ENCODE data around the gene FUT2.
A peak's percentile ranks its signal among the peaks of the same experiment; 100 is the strongest.

FUT2 gene

DNA sequence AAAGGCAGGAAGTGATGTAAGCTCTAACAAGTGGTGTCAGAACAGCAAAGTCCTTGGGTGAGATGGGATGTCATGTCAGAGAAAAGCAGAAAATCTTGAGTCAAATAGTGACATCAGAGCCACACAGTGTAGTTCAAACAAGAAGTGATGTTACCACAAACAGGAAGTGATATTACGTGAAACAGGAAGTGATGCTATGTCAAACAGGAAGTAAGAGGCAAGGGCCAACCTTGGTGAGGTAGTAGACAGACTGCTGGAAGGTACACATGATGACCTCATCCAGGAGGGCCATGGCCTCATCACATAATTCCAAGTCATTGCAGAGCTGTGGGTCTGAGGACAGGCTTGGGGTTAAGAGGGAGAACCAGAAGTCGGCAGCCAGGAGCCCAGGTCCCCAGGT lies 30.8 kb downstream of the FUT2 start:
- no peak for DNase-seq (ENCODE audit: low spot score)

DNA sequence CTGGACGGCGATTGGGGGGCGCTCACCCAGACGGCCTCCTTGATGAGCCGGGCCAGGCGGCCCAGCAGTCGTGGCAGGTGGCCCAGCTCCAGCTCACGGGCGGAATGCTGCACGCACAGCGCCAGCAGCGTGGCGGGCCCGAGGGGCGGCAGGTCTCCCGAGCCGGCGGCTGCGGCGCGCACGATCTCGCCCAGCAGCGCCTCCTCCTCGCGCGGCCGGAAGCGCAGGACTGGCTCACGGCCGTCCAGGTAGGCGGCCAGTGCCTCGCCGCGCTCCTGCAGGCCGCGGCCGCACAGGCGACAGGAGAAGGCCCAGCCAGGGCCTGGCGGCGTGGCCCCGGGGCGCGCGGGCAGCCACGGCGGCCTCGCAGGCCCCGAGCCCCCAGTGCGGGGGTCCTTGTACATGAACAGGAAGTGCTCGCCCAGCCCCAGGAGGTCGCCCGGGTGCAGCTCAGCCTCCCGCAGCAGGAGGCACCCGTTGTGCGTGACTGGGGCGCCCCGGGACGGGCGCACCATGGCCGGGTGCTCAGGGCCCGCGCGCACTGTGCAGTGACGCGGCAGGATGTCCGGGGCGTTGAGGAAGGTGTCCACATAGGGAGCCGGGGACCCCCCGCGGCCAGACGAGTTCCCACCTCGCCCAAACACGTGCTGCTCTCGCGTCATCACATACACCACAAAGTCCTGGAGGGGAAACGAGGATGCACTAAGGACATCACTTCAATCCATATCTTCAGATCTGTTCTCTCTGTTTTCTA lies 33.3 kb downstream of the FUT2 start:
- DNase-seq (ENCODE audit: low spot score): no peak

DNA sequence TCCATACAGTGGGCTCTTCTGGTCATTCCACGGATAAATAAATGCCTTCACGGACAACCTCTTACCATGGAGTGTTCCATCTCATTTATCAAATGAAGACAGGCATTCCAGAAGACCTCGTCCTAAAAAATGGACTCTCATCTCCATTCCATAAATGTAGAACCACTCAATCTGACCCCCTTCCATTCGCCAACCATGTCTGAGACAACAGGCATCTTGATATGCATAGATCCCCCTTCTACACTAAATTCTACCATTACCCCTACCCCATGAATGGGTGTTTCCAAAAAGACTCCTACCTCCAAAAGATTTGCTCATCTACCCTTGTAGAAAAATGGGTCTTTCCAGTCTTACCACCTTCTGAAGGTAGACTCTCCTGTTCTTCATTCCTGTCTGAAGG lies 35.7 kb downstream of the FUT2 start:
- DNase-seq (ENCODE audit: low spot score): no peak

DNA sequence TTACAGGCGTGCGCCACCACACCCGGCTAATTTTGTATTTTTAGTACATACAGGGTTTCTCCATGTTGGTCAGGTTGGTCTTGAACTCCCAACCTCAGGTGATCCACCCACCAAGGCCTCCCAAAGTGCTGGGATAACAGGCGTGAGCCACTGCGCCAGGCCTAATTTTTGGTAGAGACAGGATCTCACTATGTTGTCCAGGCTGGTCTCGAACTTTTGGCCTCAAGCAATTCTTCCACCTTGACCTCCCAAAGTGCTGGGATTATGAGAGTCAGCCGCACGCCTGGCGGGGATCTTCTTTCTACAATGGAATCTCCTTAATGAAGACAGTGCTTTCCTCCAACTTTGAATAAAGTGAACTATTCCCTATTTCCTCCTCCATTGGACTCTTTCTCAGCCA lies 38.9 kb downstream of the FUT2 start:
- DNase-seq (ENCODE audit: low spot score): no peak

DNA sequence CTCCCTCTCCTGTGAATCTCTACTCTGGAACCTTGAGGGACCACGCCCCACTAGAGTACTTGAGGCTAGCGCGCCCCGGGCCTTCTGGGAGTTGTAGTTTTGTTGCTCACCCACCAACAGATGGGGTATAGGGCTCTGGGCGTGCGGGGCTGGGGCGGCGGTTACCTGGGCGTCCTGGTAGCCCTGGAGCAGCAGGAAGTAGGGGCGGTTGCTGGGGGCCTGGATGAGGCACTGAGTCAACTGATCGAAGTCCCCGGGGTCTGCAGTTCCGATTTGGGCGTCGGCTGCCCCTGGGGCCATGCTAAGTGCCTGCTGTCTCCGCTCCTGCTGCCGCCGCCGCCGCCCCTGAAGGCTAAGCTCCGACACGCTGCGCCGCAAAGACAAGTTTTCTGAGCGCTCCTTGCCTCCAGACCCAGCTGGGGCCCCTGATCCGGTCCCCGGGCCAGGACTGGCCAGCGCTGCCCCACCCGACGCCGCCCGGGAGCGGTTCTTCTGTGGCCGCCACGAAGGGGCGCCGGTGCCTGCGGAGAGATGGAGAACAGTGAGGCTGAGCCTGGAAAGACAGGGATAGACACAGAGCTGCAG lies 39.4 kb downstream of the FUT2 start:
- DNase-seq (ENCODE audit: low spot score): no peak

DNA sequence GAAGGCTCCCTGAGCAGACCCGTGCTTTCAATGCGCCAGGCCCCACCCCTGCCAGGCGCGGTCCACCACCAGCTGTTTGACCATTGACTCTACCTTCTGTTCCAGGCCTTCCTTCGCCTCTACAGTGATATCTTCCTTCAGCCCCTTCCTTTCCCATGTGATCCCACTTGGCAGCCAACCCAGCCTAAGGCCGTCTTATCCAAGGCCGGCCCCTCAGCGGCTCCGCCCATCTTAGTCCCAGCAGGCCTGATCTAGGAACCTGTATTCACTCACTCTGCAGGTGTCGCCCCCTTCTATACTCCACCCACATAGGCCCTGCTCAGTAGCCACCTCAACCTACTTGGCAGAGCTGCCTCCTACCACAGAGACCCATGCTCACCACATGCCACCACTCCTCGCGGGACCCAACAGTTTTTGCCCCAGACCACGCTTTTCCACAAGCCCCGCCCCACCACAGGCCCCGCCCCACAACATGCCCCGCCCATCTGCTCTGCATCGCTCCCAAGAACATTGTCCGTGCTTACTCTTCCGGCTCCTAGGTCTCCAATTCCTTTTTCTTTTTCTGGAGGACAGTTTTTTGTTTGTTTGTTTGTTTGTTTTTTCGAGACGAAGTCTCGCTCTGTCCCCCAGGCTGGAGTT lies 41.7 kb downstream of the FUT2 start:
- no peak for DNase-seq (ENCODE audit: low spot score)

DNA sequence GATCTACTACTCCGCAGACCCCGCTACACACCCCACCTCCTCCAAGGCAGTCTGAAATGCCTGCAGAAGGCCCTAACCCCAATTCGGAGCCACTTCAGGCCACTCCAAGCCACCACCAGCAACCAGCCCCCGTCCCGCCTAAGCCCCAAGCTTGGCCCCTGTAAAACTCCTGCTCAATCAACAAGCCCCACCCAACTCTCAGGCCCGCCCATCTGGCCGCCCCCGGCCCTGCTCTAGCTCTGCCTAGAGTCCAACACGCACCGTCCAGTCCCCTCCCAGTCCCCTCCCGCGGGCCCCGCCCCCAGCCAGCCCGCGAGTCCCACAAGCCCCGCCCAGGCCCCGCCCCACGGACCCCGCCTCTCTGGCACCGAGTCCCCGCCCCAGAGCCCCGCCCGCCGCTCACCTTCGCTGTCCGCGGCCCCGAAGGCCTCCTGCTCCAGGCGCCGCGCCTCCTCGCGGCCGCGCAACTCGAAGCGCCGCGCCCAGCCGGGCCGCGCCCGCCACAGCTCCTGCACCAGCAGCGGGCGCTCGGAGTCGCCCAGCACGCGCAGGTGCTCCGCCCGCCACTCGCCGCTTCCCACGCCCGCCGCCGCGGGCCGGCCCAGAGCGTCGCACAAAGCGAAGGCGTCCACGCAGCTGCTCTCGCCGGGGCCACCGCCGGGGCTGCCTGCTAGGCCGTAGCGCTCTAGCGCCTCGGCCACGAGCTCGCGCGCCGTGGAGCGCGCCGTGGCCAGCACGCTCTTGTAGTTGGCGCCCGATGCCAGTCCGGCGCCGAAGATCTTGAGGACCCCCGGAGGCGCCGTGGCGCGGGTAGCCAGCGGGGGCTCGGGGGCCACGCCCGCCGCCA lies 43.0 kb downstream of the FUT2 start:
- DNase-seq (ENCODE audit: low spot score): peak; percentile 88

DNA sequence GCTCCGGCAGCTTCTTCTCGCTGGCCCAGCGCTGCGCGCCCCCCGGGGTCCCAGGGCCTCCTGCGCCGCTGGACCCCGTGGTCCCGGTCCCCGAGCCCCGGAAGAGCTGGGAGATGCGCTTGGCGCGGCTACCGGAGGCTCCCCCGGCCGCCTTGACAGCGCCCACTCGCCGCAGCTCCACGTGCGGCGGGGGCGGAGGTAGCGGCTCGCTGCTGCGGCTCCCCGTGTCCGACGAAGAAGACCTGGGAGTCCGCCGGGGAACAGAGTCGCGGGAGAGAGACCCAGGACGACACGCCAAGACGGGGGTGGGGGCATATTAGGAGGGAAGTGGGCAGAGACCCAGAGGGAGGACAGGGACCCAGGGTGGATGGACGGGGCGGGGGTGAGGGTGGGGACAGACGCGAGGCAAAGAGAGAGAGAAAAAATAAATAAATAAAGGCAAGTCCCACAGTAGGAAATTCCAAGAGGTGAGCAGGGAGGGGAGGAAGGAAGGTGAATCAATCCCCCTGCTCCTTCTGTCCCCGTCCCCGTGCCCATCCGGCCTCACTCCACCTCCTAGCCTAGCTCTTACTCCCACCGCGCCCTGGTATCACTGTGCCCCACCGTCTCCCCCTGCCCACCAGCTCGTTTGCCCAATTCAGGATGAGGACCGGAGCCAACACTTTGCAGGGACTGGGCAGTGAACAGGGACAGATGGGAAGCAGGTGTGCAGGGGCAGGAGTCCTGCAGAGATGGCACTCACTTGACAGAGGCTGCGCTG lies 43.8 kb downstream of the FUT2 start:
- DNase-seq (ENCODE audit: low spot score): no peak

DNA sequence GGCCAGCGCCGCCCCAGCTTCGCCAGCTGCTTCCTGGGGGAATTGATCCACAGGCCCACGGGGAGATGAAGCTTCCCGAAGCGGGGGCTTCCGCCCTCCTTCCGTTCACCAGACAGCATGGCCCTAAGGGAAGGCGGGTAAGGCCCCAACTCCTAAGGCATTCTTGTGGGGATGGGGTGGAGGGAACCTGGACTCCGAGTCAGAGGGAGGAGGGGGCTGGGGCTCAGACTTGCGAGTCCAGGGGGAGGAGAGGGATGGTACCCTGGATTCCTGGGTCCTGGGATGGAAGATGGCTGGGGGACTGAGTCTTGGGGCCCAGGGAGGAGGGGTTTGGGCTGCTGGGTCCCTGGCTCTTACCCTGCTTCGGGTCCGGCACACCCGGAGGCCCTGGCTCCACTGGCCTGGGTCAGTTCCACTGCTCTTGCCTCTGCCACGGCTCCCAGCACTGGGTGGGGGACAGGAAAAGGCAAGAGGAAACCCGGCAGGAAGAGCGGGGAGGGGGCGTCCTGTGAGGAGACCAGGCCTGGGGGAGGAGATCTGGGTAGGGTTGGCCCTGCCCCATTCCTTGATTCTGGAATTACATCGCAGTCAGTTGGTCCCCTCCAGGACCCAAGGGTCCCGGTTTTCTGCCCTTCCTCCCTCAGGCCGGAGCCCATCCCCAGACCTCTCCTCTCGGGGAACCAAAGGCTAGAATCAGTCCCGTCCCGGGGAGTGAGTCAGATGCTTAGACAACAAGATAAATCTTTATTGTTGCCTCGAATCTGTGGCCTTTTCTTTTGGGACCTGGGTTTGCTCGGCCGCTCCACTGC lies 44.6 kb downstream of the FUT2 start, which contains the start of gene RASIP1:
TSS of gene RASIP1 (minus strand) at position 447 of the 809 bp plus-strand sequence. CDS start at position 119, 328 bp downstream.
- DNase-seq (ENCODE audit: low spot score): no peak

DNA sequence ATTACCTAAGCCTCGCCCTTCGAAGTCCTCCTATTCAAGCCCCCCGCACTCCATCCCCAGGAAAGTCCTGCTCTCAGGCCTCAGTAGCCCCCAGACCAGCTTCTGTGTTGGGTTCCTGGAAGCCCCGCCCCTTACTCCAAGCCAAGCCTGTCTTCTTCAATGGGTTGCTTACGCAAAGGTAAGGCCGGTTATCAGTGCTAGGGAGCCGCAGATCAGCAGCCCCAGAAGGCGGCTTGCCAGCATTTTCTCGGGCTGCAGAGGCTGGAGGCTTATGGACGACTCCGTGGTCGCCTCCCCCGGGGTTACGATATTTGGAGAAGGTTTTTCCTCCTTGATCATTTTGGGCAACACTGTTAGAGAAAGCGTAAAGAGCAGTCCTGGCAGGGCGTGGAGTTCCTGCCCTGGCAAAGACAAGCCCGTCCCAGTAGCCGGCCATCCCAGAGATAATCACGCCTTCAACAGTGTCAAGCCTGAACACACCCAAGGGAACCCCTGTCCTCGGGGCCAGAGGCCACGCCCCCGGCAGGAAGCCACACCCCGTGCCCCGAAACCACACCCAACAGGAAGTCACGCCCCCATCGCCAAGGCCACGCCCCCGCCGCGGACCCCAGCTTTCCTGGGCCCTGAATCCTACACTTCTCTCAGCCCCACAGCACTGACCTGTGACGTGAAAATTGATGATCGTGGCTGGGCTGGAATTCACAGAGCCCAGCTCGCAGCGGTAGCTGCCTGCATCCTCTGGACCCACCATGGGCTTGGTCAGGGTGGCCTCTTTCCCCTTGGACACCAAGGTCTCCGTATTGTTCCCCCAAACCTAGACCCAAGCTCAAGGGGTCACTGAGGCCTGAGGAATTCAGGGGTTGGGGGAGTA lies 45.6 kb downstream of the FUT2 start:
- DNase-seq (ENCODE audit: low spot score): peak; percentile 81

DNA sequence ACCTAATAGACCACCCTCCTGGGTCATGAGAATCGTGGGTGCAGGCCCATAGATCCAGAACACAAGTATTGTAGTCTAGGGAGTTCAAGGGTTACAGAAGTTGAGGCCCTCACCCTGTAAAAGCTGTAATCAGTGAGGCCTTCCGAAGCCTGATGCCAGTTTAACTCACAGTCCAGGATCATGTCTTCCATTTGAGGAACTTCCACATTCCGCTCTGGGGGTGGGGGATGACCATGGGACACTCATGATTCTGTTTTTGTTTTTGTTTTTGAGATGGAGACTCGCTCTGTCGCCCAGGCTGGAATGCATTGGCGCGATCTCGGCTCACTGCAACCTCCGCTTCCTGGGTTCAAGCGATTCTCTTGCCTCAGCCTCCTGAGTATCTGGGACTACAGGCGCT lies 46.3 kb downstream of the FUT2 start:
- no peak for DNase-seq (ENCODE audit: low spot score)

DNA sequence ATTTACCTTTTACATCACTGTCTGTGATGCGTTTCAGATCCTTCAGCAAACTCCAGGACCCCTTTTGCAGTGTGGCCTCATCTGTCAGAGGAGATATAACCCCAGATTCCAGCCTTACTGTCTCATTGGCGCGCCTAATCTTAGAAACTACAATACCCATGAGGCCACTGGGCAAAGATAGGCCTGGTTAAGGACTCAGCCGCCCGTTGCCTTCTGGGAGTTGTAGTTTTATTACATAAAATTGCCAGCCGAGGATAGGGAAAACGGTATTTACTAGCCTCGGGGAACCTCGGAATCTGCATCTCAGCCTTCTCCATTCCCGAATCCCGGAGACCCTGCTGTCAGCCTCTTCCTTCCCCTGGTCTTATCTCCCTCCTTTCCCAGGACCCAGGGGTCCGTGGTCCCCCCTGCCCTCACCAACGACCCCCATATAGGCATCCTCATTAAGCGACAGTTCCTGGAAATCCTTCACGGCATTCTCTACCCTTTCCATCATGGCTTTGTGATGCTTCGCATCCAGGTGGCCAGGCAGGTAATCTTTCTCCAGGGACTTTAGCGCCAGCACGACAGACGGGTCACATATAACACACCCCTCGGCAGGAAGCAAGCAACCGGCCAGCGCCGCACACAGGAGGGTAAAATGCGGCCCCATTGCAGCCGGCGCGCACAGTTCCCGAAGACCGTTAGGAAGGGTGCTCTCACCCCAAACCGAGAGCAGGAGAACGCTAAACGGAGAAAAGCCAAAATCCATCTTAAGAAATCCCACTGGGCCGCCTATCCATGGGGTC lies 49.6 kb downstream of the FUT2 start:
- DNase-seq (ENCODE audit: low spot score): peak; percentile 89

DNA sequence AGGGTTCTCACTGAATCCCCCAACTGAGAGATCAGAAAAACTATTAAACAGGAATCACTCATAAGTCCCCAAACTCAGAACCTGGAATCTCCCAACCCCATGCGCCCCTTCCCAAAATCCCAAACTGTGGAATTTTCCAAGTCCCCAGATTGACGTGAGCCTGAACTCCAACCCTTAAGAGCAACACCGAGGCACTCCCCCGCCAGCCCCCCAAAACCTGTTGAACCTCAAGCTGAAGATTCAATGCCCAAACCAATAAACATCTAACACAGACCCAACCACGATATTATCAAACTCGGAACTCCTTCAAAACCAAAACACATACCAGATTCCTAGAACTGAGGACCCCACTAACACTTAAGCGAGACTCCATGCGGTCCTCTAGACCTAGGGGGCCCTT lies 50.3 kb downstream of the FUT2 start:
- no peak for DNase-seq (ENCODE audit: low spot score)

DNA sequence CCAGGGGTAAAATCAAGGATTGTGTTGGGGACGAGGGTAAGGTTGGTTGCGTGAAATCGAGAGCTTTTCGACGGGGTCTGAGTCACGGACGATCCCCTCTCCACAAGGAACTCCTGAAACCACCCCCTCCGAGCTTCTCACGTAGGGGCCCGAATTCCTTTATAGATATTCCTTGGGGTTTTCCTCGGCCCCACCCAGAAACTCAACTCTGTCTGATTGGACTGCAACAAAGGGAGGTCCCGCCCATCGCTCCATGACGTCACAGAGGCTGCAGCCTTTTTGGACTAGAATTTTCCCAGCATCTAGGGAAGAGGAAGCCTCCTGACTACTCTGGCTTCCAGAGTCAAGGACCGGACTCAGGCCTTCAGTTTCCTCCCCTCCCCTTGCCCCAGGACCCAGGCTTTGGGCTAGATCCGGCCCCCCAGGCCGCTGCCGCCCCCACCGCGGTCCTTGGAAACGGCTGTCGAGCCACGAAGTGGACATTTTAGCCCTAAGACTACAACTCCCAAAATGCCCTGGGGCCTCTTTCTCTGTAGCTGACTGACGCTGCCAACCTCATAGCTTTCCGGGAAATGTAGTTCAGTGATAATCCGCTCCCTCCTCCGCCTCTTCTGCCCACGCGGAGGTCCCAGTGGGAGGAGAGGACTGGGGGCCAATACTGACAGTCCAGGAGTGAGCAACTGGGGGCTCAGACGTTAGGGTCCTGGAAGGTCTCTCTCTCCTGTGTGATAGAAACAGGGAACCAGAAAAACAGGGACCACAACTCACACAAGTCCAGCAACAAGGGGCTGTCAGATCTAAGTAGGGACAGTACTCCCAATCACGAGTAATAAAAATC lies 51.2 kb downstream of the FUT2 start, which contains the start of gene IZUMO1:
TSS of gene IZUMO1 (minus strand) at position 172 of the 838 bp plus-strand sequence. CDS start 1,050 bp downstream, outside the sequence.
- peak; percentile 92 for DNase-seq (ENCODE audit: low spot score)

DNA sequence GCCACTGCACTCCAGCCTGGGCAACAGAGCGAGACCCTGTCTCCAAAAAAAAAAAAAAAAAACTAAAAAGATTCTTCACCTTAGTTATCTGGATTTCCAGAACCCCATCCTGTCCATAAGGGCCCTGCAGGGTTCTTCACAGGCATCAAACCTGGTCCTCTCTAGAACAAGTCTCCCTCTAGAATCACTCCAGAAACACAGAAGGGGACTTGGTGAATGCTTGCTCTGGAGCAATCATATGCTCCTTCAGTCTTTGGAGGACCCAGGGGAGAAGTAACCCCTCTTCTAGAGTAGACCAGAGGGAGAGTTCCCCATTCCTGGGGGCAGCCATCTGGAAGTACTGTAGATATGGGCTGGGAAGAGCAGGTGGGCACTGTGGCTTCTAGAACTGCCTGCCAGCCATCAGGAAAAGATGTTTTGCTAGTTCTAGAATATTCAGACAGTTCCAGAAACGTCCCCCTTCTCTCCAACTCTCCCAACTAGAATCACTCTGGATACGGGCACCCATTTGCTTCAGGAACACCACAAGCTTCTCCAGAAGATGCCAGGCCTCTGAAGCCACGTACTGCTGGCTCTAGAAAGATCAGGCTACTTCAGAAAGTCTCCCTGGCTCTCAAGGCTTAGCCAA lies 53.9 kb downstream of the FUT2 start:
- DNase-seq (ENCODE audit: low spot score): no peak

DNA sequence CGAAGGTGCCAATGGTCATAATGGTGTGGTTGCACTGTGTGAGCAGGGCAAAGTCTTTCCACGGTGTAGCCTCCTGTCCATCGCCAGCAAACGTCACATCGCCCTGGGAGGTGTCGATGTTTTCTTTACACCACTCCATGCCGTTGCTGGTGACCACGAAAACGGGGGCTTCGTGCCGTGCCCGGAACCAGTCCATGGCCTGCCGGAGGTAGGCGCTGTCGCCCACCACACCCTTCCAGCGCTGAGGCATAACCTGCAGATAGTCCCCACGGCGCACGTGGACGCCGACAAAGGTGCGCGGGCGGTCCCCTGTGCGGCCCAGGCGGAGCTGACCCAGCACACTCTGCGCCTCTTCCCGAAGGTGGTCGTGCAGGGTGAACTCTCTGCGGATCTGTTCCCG lies 54.6 kb downstream of the FUT2 start:
- no peak for DNase-seq (ENCODE audit: low spot score)

DNA sequence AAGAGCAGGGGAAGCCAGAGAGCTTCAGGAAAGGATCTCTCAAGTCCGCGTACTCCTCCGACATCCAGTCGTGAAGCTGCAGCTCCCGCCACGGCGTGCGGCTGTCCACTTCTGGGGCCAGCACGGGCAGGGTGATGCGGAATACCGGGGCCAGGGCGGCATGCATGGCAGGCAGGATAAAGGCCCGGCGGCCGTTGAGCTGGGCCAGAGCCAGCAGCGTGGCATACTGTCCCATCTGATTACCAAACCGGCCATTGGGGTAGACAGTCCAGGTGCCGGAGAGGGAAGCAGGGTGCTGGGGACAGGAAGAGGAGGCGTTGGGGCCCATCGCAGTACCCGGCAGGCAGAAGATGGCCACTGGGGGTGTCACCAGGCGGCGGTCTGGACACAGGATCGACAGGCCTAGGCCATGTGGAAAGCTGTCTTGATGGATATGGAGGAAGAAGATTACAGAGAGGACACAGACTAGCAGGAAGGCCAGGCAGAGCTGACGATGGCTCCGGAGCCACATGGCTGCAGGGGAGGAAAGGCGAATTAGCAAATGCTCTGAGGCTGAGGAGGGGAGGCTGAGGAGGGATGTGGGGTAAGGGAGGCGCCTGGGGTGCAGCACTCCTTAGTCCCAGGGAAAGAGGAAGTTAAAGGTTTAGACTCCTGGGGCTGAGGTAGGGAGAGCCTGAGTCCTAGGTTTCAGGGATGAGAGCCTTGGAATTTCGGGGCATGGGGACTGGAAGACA lies 55.2 kb downstream of the FUT2 start:
- DNase-seq (ENCODE audit: low spot score): peak; percentile 38

Data from hematopoietic multipotent progenitor cell treated with erythropoietin and hydrocortisone succinate and interleukin-3 and kit ligand, for 15 days (in vitro differentiated cells).